ENCODE data around the gene GMCL2. TPM values are rescaled to one million over a fixed set of nuclear protein-coding genes. Genes with fewer than 3 reads are reported as not detected.
A peak's percentile ranks its signal among the peaks of the same experiment; 100 is the strongest.

Gene GMCL2
- total and polyA plus RNA-seq, 9 of the 15 experiments (the other 6 are each of a cell fraction or from before 2014, with no cell fraction given): 0.04 TPM; not detected in 8

DNA sequence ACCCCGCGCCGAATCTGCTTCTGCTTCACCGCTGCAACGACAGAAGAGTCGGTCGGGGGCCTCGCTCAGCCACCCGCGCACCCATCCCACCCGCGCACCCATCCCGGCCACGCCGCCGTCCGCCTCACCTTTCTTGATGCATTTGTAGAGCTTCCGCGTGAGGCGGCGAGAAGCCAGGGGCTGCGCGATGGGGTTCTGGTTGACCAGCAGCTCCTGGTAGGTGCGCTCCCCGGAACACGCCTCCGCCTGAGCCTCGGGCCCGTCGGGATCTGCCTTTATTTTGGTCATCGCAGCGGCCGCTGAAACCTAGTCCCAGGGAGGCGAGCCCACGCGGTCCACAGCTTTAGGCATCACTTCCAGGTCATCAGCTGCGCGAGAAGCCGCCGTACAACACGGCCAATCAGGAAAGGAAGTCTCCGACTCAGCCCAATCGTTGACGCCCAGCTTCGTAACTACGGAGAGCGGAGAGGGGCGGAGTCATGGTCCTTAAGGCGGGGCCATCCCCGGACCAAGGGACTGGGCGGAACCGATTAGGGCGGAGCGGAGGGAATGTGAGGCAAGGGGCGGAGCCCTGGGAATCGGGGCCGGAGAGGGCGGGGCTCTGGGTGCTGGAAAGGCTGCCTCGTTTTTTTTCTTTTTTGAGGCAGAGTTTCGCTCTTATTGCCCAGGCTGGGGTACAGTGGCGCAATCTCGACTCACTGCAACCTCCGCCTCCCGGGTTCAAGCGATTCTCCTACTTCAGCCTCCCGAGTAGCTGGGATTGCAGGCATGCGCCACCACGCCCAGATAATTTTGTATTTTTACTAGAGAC, 33.4 kb downstream of the GMCL2 start, which contains the start of gene NHP2 (continued):
- TF ChIP-seq E2F8 (IDR thresholded peaks at IDR 0.05; ENCODE audit: low read depth, partially characterized antibody): peak; percentile 81
- TF ChIP-seq HDAC8 (tag; IDR thresholded peaks at IDR 0.05): no peak
- peak; percentile 79 for TF ChIP-seq L3MBTL2 (IDR thresholded peaks at IDR 0.05)
- no peak for TF ChIP-seq BRD9 (IDR thresholded peaks at IDR 0.05; ENCODE audit: low read depth, partially characterized antibody)
- no peak for TF ChIP-seq CUX1 (CRISPR knock-in tag; IDR thresholded peaks at IDR 0.05)
- TF ChIP-seq, protein P1, sequence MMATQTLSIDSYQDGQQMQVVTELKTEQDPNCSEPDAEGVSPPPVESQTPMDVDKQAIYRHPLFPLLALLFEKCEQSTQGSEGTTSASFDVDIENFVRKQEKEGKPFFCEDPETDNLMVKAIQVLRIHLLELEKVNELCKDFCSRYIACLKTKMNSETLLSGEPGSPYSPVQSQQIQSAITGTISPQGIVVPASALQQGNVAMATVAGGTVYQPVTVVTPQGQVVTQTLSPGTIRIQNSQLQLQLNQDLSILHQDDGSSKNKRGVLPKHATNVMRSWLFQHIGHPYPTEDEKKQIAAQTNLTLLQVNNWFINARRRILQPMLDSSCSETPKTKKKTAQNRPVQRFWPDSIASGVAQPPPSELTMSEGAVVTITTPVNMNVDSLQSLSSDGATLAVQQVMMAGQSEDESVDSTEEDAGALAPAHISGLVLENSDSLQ (IDR thresholded peaks at IDR 0.05): peak; percentile 29
- TF ChIP-seq, protein P2, sequence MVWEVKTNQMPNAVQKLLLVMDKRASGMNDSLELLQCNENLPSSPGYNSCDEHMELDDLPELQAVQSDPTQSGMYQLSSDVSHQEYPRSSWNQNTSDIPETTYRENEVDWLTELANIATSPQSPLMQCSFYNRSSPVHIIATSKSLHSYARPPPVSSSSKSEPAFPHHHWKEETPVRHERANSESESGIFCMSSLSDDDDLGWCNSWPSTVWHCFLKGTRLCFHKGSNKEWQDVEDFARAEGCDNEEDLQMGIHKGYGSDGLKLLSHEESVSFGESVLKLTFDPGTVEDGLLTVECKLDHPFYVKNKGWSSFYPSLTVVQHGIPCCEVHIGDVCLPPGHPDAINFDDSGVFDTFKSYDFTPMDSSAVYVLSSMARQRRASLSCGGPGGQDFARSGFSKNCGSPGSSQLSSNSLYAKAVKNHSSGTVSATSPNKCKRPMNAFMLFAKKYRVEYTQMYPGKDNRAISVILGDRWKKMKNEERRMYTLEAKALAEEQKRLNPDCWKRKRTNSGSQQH (CRISPR knock-in tag; IDR thresholded peaks at IDR 0.05): no peak
- TF ChIP-seq ZNF75A (CRISPR knock-in tag; IDR thresholded peaks at IDR 0.05): no peak
- peak; percentile 55 for TF ChIP-seq FIP1L1 (IDR thresholded peaks at IDR 0.05; ENCODE audit: low read depth, low read length, poor library complexity, severe bottlenecking)
- TF ChIP-seq, protein P3, sequence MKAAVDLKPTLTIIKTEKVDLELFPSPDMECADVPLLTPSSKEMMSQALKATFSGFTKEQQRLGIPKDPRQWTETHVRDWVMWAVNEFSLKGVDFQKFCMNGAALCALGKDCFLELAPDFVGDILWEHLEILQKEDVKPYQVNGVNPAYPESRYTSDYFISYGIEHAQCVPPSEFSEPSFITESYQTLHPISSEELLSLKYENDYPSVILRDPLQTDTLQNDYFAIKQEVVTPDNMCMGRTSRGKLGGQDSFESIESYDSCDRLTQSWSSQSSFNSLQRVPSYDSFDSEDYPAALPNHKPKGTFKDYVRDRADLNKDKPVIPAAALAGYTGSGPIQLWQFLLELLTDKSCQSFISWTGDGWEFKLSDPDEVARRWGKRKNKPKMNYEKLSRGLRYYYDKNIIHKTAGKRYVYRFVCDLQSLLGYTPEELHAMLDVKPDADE (conservative IDR thresholded peaks at IDR 0.05; ENCODE audit: control insufficient read depth, low read depth, low read length): no peak
- TF ChIP-seq HMG20A (CRISPR knock-in tag; conservative IDR thresholded peaks at IDR 0.05): no peak
- 0 out of 2 replicates have a peak, but pooled peaks have one; percentile 60 for TF ChIP-seq ZNF830 (CRISPR knock-in tag; IDR thresholded peaks at IDR 0.05)
- TF ChIP-seq, protein P4, sequence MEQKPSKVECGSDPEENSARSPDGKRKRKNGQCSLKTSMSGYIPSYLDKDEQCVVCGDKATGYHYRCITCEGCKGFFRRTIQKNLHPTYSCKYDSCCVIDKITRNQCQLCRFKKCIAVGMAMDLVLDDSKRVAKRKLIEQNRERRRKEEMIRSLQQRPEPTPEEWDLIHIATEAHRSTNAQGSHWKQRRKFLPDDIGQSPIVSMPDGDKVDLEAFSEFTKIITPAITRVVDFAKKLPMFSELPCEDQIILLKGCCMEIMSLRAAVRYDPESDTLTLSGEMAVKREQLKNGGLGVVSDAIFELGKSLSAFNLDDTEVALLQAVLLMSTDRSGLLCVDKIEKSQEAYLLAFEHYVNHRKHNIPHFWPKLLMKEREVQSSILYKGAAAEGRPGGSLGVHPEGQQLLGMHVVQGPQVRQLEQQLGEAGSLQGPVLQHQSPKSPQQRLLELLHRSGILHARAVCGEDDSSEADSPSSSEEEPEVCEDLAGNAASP (IDR thresholded peaks at IDR 0.05): no peak

All from K562 (cell line).